Progenitor cell of endocrine pancreas (in vitro differentiated cells): ENCODE results near the gene VILL. TPM values are rescaled to one million over a fixed set of nuclear protein-coding genes. Genes with fewer than 3 reads are reported as not detected.
"Not testable (repeated sequence)": the region's sequence is repeated elsewhere in the genome, so short reads cannot be mapped to it uniquely, and the experiment has no call there.

ENCODE experiments used
- DNase-seq: peaks from one replicate; pipeline ENCODE4 v3.0.0; 2021; ENCODE audit warnings: low spot score; ENCODE audit not compliant: unreplicated experiment
- H3K27ac Mint-ChIP-seq: 2 replicates; pipeline ENCODE4 v1.8.0; 2021; ENCODE audit warnings: mild to moderate bottlenecking, moderate library complexity, mixed read lengths
- H3K27me3 Mint-ChIP-seq: 2 replicates; pipeline ENCODE4 v1.8.0; 2021; ENCODE audit warnings: mixed read lengths
- H3K36me3 Mint-ChIP-seq: 2 replicates; pipeline ENCODE4 v1.8.0; 2022; ENCODE audit warnings: mixed read lengths; ENCODE audit not compliant: insufficient read depth
- H3K4me1 Mint-ChIP-seq: 2 replicates; pipeline ENCODE4 v1.8.0; 2021; ENCODE audit warnings: low read depth, mixed read lengths
- H3K4me3 Mint-ChIP-seq: 2 replicates; pipeline ENCODE4 v1.8.0; 2021; ENCODE audit warnings: low read depth, mild to moderate bottlenecking, moderate library complexity, mixed read lengths
- H3K9me3 Mint-ChIP-seq: 2 replicates; pipeline ENCODE4 v1.8.0; 2021; ENCODE audit warnings: low read depth, mixed read lengths
- CTCF ChIP-seq: fragments of 200-600 bp; sonication (generic); IDR thresholded peaks from one replicate; pipeline ENCODE4 v1.5.0; 2021; ENCODE audit warnings: antibody characterized with exemption, mild to moderate bottlenecking; ENCODE audit not compliant: unreplicated experiment
- total RNA-seq: library from RNA; stranded (reverse); gene quantifications from 2 replicates; pipeline ENCODE4 v1.2.1, GENCODE V29; 2021

Gene VILL
- total RNA-seq, 1 donor from 2014 or later, result 6.8 TPM

- H3K36me3 Mint-ChIP-seq, result peaks cover 6% of the 10 kb centered on the region
- peaks cover 42% of the 10 kb centered on the region for H3K4me1 Mint-ChIP-seq
- peaks cover 6% of the 10 kb centered on the region for H3K27me3 Mint-ChIP-seq
- H3K4me3 Mint-ChIP-seq, result no peak overlapping the region
- DNase-seq, result no peak
- H3K27ac Mint-ChIP-seq, result no peak overlapping the region
- no peaks in the 10 kb centered on the region for H3K9me3 Mint-ChIP-seq
- no peak for TF ChIP-seq CTCF
Measured at GRCh38 chr3:37987315-37987697, 3.3 kb upstream of the VILL start.

- peaks cover 7% of the 10 kb centered on the region for H3K27me3 Mint-ChIP-seq
- no peaks in the 10 kb centered on the region for H3K9me3 Mint-ChIP-seq
- peaks cover 46% of the 10 kb centered on the region for H3K4me1 Mint-ChIP-seq
- H3K36me3 Mint-ChIP-seq, result peaks cover 6% of the 10 kb centered on the region
- TF ChIP-seq CTCF, result no peak
- no peak for DNase-seq
- no peak overlapping the region for H3K4me3 Mint-ChIP-seq
- peak overlapping the region; percentile 10 for H3K27ac Mint-ChIP-seq
Measured at GRCh38 chr3:37987751-37988179, 2.8 kb upstream of the VILL start.

- H3K27ac Mint-ChIP-seq, H3K27me3 Mint-ChIP-seq, H3K4me3 Mint-ChIP-seq, H3K9me3 Mint-ChIP-seq, H3K36me3 Mint-ChIP-seq, DNase-seq: not testable (repeated sequence)
- H3K4me1 Mint-ChIP-seq, result peaks cover 52% of the 10 kb centered on the region
Measured at GRCh38 chr3:37988376-37988775, 2.2 kb upstream of the VILL start.

- Mint-ChIP-seq H3K4me1 (peaks cover 57% of the 10 kb centered on the region), H3K27me3 (peaks cover 7% of the 10 kb centered on the region), H3K4me3 (no peak overlapping the region), H3K36me3 (peaks cover 4% of the 10 kb centered on the region), H3K27ac (no peak overlapping the region), H3K9me3 (no peaks in the 10 kb centered on the region)
- no peak for DNase-seq
- TF ChIP-seq CTCF, result no peak
Measured at GRCh38 chr3:37988931-37989525, 1.6 kb upstream of the VILL start.

- peaks cover 4% of the 10 kb centered on the region for H3K36me3 Mint-ChIP-seq
- peak overlapping the region; percentile 81 for H3K27ac Mint-ChIP-seq
- H3K4me1 Mint-ChIP-seq, result peaks cover 62% of the 10 kb centered on the region
- no peak for TF ChIP-seq CTCF
- H3K4me3 Mint-ChIP-seq, result no peak overlapping the region
- no peaks in the 10 kb centered on the region for H3K9me3 Mint-ChIP-seq
- no peak for DNase-seq
- H3K27me3 Mint-ChIP-seq, result peaks cover 7% of the 10 kb centered on the region
Measured at GRCh38 chr3:37989821-37990480, 635 bp upstream of the VILL start.

- Mint-ChIP-seq H3K4me3 (no peak overlapping the region), H3K4me1 (peaks cover 50% of the 10 kb centered on the region), H3K36me3 (no peaks in the 10 kb centered on the region), H3K27me3 (peaks cover 7% of the 10 kb centered on the region), H3K9me3 (no peaks in the 10 kb centered on the region), H3K27ac (no peak overlapping the region)
- no peak for TF ChIP-seq CTCF
- DNase-seq, result no peak
Measured at GRCh38 chr3:37991109-37991508, 523 bp downstream of the VILL start.
